Hematopoietic multipotent progenitor cell treated with erythropoietin and hydrocortisone succinate and interleukin-3 and kit ligand, for 17 days (in vitro differentiated cells): ENCODE results near the gene WDR64.

Experiments used
- DNase-seq: peaks from one replicate; pipeline ENCODE4 v3.0.0-alpha.2; 2015; ENCODE audit warnings: low spot score

The WDR64 gene

DNA sequence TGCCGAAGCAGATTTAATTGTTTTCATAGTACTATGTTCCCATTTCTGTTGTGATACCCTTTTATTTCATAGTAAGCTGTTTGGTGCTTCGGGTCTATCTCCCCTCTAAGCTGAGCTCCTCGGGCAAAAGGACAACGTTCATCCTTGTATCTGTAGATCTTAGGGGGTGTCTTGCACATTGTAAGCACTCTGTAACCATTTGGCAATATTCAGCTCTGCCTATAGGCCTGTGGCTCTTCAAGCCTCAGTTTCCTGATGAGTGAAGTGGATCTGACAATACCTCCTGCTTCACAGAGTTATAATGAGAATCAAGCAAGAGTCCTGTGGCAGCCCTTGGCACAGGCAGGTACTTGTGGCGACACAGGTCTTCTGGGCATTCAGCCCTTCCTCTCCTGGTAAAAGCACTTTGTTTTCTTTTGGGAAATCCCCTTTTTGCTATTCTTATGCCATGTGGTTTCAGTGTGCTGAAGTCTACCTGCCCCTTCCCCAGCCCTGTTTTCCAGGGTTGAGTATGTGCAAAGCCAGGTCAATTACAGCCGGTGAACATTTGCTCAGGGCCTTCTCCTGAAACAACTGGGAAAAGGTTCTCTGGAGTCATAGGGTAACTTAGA, 187.4 kb downstream of the WDR64 start:
- DNase-seq, result no peak

DNA sequence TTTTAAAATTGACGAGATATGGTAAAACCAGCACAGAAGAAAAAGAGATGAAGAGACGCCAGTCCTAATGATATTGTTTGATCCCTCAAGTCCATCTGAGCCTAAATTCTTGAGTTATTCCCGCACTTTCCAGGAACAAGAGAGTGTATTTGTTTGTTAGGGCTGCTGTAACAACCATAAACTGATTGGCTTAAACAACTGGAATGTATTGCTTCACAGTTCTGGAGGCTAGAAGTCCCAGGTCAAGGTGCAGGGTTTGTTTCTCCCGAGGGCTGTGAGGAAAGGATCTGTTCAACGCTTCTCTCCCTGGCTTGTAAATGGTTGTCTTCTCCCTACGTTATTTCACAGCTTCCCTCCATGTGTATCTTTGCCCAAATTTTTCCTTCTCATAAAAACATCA, 188.1 kb downstream of the WDR64 start:
- DNase-seq, result no peak

DNA sequence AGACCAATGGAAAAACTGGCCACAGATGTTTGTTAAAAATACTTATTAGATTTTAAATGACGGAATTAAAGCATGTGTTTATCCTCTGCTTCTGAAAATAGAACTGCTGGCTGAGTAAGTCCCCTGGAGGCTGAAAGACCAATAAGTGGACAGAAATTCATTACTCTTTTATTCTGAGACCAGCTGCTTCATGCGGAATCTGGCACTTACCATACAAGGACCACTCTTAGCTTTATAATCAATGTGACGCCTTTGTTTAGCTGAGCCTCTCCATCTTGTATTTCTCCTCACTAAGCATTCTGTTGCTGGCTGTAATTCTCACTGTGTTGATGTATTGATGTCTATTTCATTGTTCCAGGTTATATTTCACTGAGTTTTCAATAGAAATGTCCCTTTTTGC, 189.6 kb downstream of the WDR64 start:
- no peak for DNase-seq

DNA sequence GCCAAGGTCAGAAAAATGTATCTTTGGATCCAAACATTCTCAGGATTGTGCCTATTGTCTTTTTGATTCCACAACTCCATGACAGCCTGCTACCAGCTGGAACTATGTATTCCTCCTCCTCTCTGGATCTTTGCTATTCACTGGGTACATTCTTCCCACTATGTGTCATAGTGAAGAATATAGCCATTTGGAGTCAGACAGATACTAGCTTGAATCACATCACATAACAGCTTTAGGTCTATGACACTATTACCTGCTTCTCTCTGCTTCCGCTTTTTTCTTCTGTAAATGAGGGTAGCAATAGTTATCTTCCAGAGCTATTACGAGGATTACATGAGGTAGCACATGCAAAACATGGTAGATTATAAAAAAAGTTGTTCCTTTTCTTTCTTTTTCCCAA, 190.5 kb downstream of the WDR64 start:
- no peak for DNase-seq

DNA sequence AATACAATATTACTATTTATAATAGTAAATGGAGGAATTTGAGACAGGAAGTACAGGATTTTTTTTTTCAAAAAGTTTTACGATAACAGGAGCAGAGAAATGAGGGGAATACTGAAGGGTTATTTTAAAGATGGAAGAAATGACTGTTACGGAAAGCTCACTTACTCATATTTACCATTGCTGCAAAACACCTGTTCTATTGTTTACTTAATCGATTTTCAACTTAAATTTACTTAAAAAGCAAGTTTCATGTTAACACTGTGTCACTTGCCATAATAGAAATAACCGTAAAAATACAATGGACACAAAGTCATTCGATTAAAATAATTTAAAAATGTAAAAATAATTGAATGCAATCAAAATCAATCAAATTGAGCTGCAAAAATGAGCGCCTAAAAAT, 192.5 kb downstream of the WDR64 start:
- no peak for DNase-seq

DNA sequence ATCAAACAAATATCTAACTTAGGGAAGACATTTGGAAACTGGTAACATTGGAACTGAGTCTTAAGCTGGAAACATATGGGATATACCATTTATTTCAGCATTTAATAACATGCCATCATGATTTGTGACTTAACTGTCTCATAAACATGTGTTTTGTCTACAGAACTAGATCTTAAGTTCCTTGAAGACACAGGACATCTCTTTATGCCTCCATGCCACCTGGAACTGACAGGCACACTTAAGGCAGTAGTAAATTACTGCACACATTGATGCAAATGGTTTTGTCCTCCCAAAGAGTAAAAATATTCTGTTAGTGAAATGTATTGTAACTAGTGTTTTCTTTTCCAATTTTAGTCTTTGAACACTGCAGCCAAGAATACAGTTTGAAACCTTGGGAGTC, 194.3 kb downstream of the WDR64 start:
- no peak for DNase-seq

DNA sequence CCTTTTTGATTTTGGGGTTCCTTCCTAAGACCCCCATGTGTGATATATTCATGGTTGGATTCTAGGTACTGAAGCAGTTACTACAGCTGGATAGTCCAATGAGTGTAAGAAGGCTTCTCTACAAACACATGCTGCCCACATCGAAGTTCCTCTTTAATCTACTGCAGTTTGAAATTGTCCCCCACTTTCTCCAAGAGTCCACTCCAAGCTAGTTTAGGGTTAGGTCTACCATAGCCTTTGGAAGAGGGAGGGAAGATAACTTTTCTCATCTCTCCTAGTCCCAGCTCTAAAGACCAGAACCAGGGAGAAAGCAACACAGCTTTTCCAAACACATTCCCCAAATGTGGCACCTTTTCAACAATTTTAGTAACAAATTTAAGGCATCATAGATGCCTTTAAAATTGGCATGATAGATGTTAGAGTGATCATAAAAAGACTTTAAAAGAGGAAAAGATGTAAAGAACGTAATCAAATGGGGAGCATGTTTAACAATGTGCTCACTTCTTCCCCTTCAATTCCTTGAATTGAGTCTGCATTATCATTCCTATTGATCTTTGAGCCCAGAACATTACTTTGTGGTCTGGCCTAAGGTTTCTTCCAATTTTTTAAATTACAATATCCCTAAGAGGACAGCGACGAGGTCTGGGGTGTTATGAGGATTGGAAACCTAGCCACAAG, 194.9 kb downstream of the WDR64 start:
- no peak for DNase-seq

DNA sequence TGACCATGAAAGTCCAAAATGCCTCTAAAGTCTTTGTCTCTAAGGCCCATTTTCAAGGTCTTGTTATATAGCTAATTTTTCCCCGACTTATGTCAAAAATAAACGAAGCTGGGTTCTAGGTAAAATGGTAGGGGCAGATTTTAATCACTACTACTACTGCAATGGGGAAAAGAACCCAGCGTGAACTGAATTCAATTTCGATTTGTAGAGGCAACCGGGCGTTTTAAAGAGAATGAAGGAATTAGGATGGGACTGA, 195.4 kb downstream of the WDR64 start:
- DNase-seq, result no peak

DNA sequence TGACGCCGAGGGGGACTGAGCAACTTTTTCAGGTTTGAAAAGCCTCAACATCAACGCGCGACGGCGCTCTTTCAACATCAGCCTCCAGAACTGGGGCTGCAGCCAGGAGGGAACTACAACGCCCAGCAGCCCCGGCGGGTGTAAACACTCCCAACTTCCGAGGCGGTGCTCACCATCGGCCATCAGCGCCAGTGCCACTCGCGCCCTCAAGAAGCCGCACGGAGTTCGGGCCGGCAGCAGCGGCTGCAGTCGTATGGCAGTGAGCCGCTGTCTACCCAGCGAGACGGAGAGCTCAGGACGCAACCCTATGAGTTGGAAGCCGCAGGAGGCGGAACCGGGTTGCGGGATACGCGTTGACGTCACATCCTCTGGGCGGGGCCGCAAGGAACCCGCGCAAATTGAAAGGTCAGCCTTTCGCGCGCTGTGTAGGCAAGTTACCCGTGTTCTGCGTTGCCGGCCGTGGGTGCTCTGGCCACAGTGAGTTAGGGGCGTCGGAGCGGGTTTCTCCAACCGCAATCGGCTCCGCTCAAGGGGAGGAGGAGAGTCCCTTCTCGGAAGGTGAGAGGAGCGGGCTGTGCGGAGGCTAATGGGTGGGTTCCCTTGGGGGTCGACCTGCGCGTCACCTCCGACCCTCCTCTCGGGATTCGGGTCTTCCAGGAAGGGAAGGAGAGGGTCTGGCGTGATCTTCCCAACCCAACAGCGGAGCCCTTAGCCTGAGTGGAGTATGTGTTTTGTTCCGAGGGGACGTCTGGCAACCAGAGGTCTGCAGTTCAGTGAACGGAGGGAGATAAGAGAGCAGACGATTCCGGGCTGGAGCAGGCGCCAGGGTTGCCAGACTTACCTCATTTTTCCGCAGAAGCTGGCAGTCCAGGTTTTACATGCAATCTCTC, 196.0 kb downstream of the WDR64 start, which contains the start of gene EXO1:
Gene EXO1 (plus strand): TSS at position 409 of the 890 bp plus-strand sequence. CDS start 2,222 bp downstream, outside the sequence.
- peak; percentile 88 for DNase-seq

DNA sequence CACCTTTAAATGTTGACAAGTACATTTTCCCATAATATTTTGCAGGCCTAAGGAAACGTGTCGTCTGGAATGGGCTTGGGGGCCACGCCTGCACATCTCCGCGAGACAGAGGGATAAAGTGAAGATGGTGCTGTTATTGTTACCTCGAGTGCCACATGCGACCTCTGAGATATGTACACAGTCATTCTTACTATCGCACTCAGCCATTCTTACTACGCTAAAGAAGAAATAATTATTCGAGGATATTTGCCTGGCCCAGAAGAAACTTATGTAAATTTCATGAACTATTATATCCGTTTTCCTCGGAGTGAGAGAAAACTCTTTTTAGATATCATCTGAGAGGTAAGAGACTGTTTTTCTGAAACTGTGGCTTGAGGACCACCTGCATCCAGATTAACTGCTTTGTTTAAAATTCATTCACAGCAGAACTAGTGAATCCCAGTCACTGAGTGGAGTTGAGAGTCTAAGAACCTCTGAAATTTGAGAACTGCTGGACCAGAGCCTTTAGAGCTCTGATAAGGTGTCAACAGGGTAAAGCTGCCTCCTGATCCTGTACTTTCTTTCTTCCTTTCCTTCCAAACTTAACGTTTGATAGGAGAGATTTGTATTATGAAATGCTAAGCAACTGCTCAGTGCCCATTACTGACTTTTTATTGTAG, 196.7 kb downstream of the WDR64 start:
- no peak for DNase-seq

DNA sequence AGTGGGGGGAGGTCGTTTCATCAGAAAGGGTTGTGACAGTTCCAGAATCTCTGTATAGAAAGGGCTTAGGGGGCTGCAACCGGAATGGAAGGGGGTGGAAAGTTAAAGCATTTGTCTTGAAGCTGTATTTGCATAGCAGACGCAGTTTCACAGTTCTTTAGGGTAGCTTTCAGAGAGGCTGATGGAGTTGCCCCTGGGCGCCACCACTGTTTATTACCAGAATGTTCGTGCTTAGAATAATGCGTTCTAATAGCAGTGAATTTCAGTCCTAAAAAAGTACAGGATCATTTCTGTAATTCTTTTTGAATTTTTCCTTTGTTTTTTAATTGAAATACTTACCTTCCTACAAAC, 197.2 kb downstream of the WDR64 start:
- DNase-seq, result no peak
